Tibial nerve (tissue), 4 donors: ENCODE results near the gene ARMC3. TPM values are rescaled to one million over a fixed set of nuclear protein-coding genes. Genes with fewer than 3 reads are reported as not detected.

Experiments used
- DNase-seq, 2 donors: peaks; one replicate each; pipeline ENCODE4 v3.0.0-alpha.2; 2019; ENCODE audit warnings: low spot score in 2 of 2
- H3K27ac ChIP-seq, 4 donors: fragments of 200-600 bp; sonication (generic) in 3 of 4; one replicate each; pipeline ENCODE4 v1.5.1; 2017 to 2019; ENCODE audit warnings: mild to moderate bottlenecking in 1 of 4
- H3K27me3 ChIP-seq, 2 donors: fragments of 200-600 bp; sonication (generic) in 1 of 2; one replicate each; pipeline versions ENCODE4 v1.5.1 to v1.6.0; 2017 to 2019
- H3K36me3 ChIP-seq, 3 donors: fragments of 200-600 bp; sonication (generic); one replicate each; pipeline ENCODE4 v1.5.1; 2018 to 2019
- H3K4me1 ChIP-seq, 4 donors: fragments of 200-600 bp; sonication (generic) in 3 of 4; one replicate each; pipeline ENCODE4 v1.5.1; 2017 to 2019
- H3K4me3 ChIP-seq, 4 donors: fragments of 200-600 bp; sonication (generic) in 3 of 4; one replicate each; pipeline ENCODE4 v1.5.1; 2017 to 2019; ENCODE audit warnings: mild to moderate bottlenecking in 1 of 4, moderate library complexity in 1 of 4
- H3K9me3 ChIP-seq, 4 donors: fragments of 200-600 bp; sonication (generic) in 3 of 4; one replicate each; pipeline ENCODE4 v1.5.1; 2017 to 2019
- EP300 ChIP-seq, 2 donors: sonication (generic); formaldehyde crosslinking; IDR thresholded peaks; one replicate each; pipeline ENCODE4 v1.6.1; 2017; ENCODE audit warnings: antibody characterized with exemption in 2 of 2, mild to moderate bottlenecking in 1 of 2
- POLR2A ChIP-seq, 2 donors: fragments of 450-650 bp; IDR thresholded peaks; one replicate each; pipeline ENCODE4 v1.6.1; 2017; ENCODE audit warnings: antibody characterized with exemption in 2 of 2, mild to moderate bottlenecking in 2 of 2, moderate library complexity in 2 of 2
- WGBS, 2 donors: methylation state at CpG; one replicate each; pipeline ENCODE4 v1.1.5; 2018; 5-methylcytosine and 5-hydroxymethylcytosine counted together
- total RNA-seq, 4 donors: library from RNA; depleted of rRNA; stranded (reverse); fragments of >200 nt; gene quantifications; one replicate each; pipeline ENCODE4 v1.1.0, GENCODE V29; 2016
- TF ChIP-seq, protein P1 (sequence below), 5 experiments: fragments of 200-600 bp in 3 of 5; fragments of 450-650 bp in 2 of 5; sonication (generic) in 3 of 5; IDR thresholded peaks; one replicate each; pipeline ENCODE4 v1.5.1; 2016 to 2019; ENCODE audit warnings: antibody characterized with exemption in 5 of 5, mild to moderate bottlenecking in 3 of 5, moderate library complexity in 2 of 5

ARMC3 gene
- total RNA-seq, 4 donors from 2014 or later: 0.44 to 3.9 TPM; not detected in 2

GRCh38 chr10:23053036-23053435 is 125.2 kb downstream of the ARMC3 start:
- no peak for DNase-seq
- H3K27ac ChIP-seq: no peak overlapping the region
- 19 to 26% methylated on average over 1 of the region's 1 CpG for WGBS, 2 donors
- TF ChIP-seq, protein P1, sequence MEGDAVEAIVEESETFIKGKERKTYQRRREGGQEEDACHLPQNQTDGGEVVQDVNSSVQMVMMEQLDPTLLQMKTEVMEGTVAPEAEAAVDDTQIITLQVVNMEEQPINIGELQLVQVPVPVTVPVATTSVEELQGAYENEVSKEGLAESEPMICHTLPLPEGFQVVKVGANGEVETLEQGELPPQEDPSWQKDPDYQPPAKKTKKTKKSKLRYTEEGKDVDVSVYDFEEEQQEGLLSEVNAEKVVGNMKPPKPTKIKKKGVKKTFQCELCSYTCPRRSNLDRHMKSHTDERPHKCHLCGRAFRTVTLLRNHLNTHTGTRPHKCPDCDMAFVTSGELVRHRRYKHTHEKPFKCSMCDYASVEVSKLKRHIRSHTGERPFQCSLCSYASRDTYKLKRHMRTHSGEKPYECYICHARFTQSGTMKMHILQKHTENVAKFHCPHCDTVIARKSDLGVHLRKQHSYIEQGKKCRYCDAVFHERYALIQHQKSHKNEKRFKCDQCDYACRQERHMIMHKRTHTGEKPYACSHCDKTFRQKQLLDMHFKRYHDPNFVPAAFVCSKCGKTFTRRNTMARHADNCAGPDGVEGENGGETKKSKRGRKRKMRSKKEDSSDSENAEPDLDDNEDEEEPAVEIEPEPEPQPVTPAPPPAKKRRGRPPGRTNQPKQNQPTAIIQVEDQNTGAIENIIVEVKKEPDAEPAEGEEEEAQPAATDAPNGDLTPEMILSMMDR (IDR thresholded peaks at IDR 0.05): no peak
- TF ChIP-seq EP300 (IDR thresholded peaks at IDR 0.05): no peak
- TF ChIP-seq POLR2A (IDR thresholded peaks at IDR 0.05): no peak
- no peaks in the 10 kb centered on the region for H3K9me3 ChIP-seq
- no peaks in the 10 kb centered on the region for H3K4me1 ChIP-seq
- H3K4me3 ChIP-seq: no peak overlapping the region
- H3K36me3 ChIP-seq: no peaks in the 10 kb centered on the region
- H3K27me3 ChIP-seq: no peaks in the 10 kb centered on the region

DNA sequence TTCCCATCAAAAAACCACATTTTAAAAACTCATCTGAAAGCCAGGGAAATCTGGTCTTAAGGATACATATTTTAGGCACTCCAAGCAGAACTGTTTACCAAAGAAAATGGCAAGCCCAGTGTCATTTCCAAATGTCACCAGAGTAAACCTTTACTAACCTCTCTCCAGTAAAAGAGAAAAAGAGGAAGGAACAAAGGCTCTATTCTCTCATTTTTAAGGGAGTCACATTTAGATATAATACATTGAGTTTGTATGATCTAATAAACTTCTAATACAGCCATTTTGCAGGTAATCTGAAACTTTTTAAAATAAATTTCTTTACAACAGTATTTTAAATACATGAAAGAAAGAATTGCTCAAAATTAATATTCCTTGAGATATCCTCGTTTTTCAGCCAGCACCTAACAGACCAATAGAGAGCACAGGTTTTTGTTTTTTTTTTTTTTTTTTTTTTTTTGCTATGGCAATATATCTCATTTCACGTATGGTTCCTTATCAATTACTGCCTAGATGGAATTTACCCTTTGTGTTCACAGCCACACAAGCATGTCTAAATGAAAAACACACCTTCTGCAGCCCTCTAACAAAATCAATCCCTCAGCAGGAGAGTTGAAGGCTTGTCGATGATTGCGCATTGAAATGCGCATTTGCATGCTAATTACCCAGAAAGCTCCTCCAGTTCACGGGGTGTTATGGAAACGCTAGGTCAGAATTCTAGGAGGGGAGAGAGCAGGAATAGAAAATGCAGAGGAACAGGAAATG is 127.8 kb downstream of the ARMC3 start:
- H3K9me3 ChIP-seq: peaks cover 0 to 8% (median 0%) of the 10 kb centered on the region in 4 donors
- 33 to 37% methylated on average over 7 of the region's 7 CpGs for WGBS, 2 donors
- no peak overlapping the region for H3K4me3 ChIP-seq
- H3K4me1 ChIP-seq: no peaks in the 10 kb centered on the region
- no peaks in the 10 kb centered on the region for H3K36me3 ChIP-seq
- H3K27me3 ChIP-seq: no peaks in the 10 kb centered on the region
- DNase-seq: no peak
- no peak for TF ChIP-seq POLR2A (IDR thresholded peaks at IDR 0.05)
- TF ChIP-seq, protein P1 (IDR thresholded peaks at IDR 0.05): no peak
- no peak for TF ChIP-seq EP300 (IDR thresholded peaks at IDR 0.05)
- no peak overlapping the region for H3K27ac ChIP-seq

DNA sequence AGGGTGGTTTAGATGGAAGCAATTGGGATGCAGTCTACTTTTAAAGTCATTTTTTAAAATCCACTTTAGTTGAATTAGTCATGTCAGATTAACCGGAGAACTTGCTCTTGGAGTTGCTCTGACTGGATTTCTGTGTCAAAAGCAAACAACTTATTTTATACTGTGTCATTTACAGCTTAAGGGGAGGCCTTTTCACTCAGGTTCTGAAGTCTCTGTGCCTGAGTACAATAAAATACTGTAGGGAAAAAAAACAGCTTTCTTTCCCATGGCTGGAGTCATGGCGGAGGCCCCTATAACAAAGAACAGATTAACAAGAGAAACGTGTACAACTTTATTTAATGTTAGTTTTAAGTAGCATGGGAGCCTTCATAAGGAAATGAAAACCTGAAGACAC is 128.3 kb downstream of the ARMC3 start:
- Histone ChIP-seq H3K9me3 (peaks cover 0 to 8% (median 0%) of the 10 kb centered on the region in 4 donors), H3K4me3 (no peak overlapping the region), H3K27me3 (no peaks in the 10 kb centered on the region), H3K36me3 (no peaks in the 10 kb centered on the region), H3K27ac (no peak overlapping the region), H3K4me1 (no peaks in the 10 kb centered on the region)
- WGBS, 2 donors: 44 to 55% methylated on average over 3 of the region's 3 CpGs
- no peak for DNase-seq
- TF ChIP-seq POLR2A (IDR thresholded peaks at IDR 0.05) (no peak), EP300 (IDR thresholded peaks at IDR 0.05) (no peak)
- TF ChIP-seq, protein P1 (IDR thresholded peaks at IDR 0.05): no peak

- H3K9me3 ChIP-seq: peaks cover 0 to 8% (median 0%) of the 10 kb centered on the region in 4 donors
- no peaks in the 10 kb centered on the region for H3K27me3 ChIP-seq
- TF ChIP-seq, protein P1 (IDR thresholded peaks at IDR 0.05): no peak
- TF ChIP-seq POLR2A (IDR thresholded peaks at IDR 0.05) (no peak), EP300 (IDR thresholded peaks at IDR 0.05) (no peak)
- H3K4me3 ChIP-seq: no peak overlapping the region
- no peak overlapping the region for H3K27ac ChIP-seq
- no peaks in the 10 kb centered on the region for H3K4me1 ChIP-seq
- H3K36me3 ChIP-seq: no peaks in the 10 kb centered on the region
- 39 to 76% methylated on average over 3 of the region's 3 CpGs for WGBS, 2 donors
- DNase-seq: no peak
Observed at GRCh38 chr10:23058366-23058765, 130.5 kb downstream of the ARMC3 start.

GRCh38 chr10:23060918-23061317 is 133.1 kb downstream of the ARMC3 start:
- Histone ChIP-seq H3K4me3 (no peak overlapping the region), H3K4me1 (peaks cover 0 to 11% (median 0%) of the 10 kb centered on the region in 4 donors), H3K27me3 (no peaks in the 10 kb centered on the region), H3K36me3 (no peaks in the 10 kb centered on the region), H3K27ac (no peak overlapping the region), H3K9me3 (peaks cover 0 to 8% (median 0%) of the 10 kb centered on the region in 4 donors)
- TF ChIP-seq, protein P1 (IDR thresholded peaks at IDR 0.05): no peak
- TF ChIP-seq EP300 (IDR thresholded peaks at IDR 0.05) (no peak), POLR2A (IDR thresholded peaks at IDR 0.05) (no peak)
- 50 to 61% methylated on average over 2 of the region's 2 CpGs for WGBS, 2 donors
- no peak for DNase-seq
